ENCODE data around the gene ADAMTS18. TPM values are rescaled to one million over a fixed set of nuclear protein-coding genes. Genes with fewer than 3 reads are reported as not detected.

Gene ADAMTS18
- total RNA-seq, 1 donor from 2014 or later: not detected

DNA sequence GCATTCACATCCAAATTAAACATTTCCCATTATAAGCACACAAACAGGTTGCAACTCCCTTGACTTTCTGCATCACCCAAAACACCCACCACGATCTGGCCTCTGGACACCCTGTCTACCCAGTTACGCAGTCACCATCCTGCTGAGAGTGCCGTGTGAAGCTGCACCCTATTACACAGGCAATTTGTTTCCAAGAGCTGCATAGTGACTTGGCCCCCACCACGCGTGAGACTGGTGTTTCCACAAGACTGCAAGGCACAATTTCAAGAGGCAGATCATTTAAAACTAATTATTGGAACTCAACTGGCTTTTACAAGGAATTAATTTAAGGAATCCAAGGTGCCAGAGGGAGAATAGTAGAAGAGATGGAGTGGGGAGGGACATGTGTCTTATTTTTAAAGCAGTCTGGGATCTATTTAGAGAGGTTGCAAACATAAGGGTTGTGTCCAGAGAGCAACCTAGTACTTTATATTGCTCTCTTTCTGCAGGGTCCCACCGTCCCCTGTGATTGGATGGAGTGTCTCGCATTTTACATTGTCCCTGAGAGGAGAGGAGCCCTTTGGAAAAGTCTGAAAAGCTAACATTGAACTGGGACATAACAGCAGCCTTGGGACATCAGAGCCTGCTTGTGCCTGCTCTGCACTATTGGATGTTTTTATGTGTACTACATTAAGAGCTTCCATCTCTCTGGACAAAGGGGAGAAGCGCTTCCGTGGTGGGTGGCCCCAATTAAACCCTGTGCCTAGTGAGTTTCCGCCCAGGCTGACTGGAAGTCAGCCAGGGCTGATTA lies 8.7 kb upstream of the ADAMTS18 start:
- no peak for ATAC-seq

DNA sequence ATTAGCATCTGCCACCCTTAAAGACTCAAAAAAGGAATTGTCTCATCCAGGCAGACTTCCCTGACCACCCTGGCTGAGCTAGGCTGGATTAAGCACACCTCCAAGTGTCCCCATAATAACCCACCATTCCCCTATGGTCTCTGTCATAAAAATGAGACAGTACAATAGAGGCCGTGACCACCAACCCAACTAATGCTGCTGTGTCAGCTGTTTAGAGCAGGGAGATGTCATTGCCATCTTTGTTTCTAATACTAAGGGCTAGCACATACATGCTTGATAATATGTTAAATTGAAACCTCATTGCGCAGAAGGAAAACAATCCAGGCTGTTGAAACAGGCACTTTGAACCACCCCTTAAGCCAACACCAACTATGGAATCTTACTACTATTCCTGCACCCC lies 7.2 kb upstream of the ADAMTS18 start:
- intact Hi-C loops (cut with micrococcal nuclease): no loop called here
- no peak for ATAC-seq
- DNase-seq: no peak

More for the DNA sequence above, 8.7 kb upstream of the ADAMTS18 start:
- DNase-seq: no peak
- intact Hi-C loops (cut with micrococcal nuclease): no loop called here

DNA sequence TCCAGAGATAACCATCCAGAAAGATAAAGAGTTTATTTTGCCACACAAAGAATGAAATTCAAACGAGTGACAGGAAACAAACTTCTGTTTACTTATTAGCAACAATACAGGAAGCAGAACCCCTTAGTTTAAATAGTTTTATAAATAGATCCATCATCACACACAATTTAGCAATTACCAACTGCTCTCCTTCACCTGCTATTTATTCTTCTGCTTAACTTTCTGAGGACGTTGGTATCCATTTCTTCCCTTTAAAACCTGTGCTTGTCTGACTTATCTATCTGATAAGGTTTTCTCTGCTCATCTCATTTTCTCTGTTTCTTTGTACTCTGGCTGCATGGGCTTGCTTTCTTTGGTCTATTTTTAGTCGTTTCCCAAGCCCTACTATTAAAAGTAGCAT lies 4.3 kb upstream of the ADAMTS18 start:
- no peak for DNase-seq
- intact Hi-C loops (cut with micrococcal nuclease): no loop called here
- ATAC-seq: no peak

DNA sequence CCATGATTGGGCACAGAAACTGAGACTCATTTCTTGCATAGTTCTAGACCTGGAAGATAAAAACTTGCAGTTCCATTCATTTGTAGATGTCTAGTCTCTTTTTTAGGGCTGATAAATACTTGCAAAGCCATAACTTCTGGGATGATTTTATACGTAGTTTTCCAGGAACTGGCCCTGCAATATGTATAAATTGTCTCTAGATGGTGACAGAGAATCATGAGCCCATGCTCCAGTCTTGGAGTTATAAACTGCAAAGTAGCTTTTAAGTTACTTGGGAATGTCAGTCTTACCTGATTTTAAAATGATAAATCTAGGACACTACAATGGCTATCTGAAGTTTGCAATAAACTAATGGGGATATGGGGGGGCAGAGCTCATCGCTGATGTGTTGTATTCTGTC lies 3.0 kb upstream of the ADAMTS18 start:
- DNase-seq (no peak), ATAC-seq (no peak)
- intact Hi-C loops (cut with micrococcal nuclease): no loop called here

DNA sequence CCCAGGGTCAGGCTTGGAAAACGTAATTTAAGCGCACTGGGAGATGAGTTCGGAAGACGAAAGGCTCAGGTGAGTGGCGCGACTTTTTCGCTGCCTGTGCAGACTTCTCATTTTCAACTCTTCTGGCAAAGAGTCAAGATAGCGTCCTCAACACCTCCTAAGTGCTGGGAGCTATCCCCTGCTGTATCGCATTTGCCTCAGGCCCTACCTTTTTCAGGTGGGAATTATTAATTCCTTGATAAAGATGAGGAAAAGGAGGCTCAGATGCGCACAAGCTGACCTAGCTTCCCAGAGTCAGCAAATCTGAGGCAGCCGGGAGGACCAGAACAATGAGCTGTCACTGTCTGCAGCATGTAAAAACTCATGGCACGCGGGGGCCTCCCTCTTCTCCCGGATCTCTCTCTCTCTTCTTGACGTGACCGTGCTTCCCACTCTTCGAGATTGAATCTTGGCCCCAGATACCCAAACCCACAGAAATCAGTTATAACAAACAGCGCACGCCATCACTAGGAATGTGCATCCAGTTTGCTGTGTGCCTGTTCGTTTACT lies 512 bp upstream of the ADAMTS18 start:
- intact Hi-C loops (cut with micrococcal nuclease): no loop called here
- no peak for DNase-seq
- ATAC-seq: no peak

DNA sequence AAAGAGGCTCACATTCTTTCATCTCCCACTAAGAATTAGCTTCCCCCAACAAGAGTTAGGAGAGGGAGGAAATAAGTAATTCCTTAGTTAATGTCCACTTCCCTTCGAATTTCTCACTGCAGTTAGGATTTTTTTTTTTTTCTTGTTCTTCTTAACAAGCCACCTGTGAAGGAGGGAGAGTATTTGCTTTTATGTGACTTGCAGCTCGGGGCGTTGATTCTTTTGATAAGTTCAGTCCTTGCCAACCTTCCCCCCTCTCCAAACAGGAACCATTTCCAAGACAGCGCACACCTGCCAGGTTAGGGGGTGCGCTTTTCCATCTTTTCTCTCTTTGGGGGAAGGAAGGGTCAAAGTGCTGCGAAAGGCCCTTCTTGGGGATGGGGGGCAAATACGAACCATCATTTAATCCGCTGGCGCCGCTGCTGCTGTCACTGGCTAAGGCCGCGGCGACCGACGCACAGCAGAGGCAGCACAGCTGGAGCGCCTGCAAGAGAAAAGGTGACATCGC lies 758 bp downstream of the ADAMTS18 start:
- no peak for ATAC-seq
- no peak for DNase-seq
- intact Hi-C loops (cut with micrococcal nuclease): no loop called here

DNA sequence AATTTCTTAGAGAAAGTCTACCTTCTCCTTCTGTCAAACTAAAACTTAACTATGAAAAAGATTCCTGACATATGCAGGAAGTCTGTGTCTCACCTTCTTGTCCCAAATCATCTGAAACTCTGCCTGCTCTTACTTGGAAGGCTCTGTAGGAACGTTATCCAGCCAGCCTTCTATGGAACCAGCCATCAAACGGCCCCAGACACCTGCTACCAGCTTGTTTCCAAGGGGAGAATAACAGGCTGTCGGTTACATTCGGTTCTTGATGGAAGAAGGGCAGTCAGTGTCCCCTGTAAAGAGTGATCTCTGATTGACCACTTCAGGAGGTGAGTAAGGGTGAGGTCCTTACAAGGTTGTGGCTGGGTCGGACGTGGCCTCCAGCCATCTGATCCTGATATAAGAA lies 1.7 kb downstream of the ADAMTS18 start:
- DNase-seq: no peak
- intact Hi-C loops (cut with micrococcal nuclease): no loop called here
- ATAC-seq: no peak

DNA sequence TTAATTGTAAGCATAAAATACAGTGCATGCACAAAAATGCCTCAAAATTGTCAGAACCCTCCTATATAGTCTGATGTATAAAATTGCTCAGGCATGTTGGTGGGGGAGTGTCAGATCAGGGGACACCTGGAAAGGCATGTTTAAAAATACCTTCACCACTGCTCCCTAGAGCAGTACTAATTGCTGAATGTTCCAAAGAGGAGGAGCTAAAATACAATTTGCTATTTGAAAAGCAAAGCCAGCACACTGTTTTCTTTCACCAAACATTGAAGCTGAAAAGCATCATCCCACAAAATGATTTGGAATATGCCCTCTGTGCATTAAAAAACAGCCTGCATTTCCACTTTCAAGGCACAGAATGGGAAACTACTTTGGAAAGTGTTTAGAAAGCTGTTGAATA lies 2.6 kb downstream of the ADAMTS18 start:
- ATAC-seq: no peak
- intact Hi-C loops (cut with micrococcal nuclease): no loop called here
- DNase-seq: no peak

DNA sequence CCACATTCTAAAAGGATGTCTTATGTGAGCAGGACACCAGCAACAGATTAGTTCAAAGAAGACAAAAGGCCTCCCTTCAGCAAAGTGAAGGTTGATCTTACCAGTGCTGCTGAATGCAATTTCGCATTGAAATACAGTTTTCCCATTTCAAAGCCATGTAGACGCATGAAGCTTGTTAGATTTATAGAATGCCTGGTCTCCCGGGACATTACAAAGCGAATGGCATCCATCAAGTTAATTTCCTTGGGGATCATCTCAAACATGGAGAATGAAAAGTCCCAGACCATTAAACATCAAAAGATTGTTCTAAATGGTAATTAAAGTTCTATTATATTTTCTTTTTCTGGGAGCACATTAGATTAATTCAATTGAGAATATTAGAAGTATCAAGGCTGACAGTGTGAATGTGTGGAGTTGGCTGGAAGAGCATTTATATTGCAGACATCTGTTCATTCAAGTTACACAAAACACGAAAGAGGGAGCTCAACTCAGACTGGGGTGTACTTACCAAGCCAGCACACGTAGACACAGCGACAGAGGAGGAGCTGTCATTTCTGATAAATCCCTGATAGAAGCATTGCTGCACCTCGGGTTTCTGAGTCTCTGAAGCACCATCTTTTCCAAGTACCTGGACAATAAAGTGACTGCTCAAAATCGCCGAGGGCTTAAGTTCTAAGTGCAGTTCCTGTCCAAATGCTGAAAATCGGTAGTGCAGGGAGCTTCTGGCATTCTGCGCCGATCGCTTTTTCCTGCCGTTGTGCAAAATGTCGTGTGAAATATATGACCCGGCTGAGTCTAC lies 3.8 kb downstream of the ADAMTS18 start:
- intact Hi-C loops (cut with micrococcal nuclease): no loop called here
- ATAC-seq (no peak), DNase-seq (no peak)

DNA sequence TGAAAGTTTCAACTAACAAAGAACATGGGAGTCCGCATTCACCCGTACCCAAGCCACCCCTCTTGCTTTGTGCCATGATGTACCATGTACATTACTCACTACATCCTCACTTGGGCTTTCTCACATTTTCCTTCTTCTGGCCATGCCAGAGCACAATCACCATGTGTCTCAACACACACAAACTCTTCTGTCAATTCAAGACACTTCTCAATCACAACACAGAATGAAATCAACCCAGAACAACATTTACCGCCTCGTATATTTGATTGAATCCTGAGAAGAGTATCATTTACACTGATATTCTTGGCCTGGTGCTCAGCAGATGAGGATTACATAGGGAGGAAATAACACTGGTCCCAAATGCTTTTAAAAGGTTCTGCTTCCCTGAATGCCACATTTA lies 4.5 kb downstream of the ADAMTS18 start:
- intact Hi-C loops (cut with micrococcal nuclease): no loop called here
- ATAC-seq (no peak), DNase-seq (no peak)

DNA sequence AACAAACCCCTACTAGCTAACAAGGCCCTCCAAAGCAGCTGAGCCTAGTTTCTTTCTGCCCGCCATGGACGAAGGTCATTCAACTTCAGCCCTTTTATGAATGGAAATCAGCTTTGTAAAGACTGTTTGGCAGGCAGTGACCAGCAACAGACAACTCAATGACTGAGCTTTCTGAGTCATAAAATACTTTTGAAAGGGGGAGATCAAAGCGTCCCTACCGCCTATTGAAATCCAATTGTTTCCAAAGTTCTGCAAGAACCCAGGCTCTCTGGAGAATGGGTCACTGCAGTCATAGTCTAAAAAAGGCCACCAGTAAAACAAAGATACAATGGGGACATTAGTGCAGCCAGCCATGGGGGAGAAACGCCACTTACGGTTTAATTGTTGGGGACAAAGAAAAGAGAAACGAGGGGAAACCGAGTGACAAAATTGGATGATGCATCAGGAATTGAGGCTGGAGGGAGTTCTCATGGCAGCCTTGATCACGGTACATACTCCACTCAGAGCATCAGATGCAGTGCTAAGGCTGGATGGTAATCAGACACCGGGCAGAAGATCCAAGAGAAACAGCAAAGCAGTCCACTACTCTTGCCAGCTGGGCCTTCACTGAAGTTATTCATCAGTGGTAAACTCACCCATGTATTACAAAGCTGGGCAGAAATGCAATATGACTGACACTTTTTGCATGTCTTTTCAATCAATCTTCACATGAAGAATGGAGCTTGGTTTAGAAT lies 9.8 kb downstream of the ADAMTS18 start:
- intact Hi-C loops (cut with micrococcal nuclease): no loop called here
- no peak for ATAC-seq
- no peak for DNase-seq

DNA sequence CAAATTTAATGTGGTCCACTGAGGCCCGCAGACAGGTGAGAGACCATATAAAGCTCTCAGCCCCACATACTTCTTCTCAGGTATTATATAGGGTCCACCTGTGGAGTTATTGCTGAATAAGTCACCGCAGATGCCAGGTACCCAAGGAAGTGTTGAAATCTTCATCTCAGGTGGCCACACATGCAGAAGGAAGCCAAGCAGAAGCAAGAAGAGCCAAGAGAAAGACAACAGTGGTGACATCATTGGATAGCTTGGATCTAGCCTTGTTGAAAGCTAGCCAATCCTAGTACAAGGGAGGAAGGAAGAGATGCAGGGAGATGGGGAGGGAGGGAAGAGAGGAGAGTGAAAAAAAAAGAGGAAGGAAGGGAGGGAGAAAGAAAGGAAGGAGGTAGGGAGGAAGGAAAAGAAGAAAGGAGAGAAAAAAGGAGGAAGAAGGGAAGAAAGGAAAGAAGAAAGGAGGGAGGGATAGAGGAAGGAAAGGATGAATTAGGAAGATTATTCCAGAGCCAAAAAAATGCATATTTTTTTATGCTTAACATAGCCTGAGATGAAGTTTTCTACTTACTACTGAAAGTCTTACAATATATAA lies 12.5 kb downstream of the ADAMTS18 start:
- intact Hi-C loops (cut with micrococcal nuclease): no loop called here
- DNase-seq (no peak), ATAC-seq (no peak)

DNA sequence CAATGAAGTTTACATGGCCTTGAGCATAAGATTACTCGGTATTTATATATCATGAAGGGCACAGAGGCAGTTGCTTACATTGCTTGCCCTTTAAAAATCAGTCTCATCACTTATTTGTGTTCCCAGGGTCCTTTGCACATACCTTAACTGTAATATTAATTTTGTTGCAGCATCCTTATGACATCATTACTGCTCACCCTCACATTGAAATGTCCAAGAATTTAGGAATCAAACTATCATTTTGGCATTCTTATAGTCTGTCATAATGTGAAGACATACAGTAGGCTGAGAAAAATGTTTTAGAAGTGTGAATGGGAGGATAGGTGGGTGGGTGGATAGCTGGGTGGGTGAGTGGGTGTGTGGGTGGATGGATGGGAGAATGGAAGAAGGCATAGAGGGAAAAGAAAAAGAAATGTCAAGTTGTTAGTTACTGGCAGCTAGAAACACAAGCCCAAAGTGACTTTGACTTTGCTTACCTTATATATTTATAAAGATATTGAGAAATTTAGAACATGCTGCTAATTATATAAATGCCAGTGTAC lies 17.8 kb downstream of the ADAMTS18 start:
- DNase-seq (no peak), ATAC-seq (no peak)
- intact Hi-C loops (cut with micrococcal nuclease): no loop called here

DNA sequence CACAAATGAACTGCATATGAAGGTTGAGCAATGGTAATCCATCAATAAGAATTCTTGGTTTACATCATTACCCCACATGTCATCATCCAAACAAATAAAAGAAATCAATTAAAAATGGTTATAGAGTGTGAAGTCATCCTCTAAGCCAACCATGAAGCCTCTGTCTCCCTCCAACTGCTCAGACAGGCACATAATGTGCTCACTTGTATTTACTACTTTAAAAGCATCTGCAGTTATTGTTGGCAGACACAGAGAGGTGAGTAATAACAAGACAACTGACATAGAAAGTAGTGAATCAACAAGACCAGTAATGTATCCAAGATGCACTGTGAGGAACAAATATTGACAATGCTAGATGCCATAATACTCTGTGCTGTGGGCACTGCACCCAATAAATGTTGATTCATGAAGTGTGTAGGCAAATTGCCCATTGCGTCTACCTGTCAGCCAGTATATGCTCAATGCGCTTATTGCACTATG lies 20.0 kb downstream of the ADAMTS18 start:
- ATAC-seq: no peak
- intact Hi-C loops (cut with micrococcal nuclease): no loop called here
- DNase-seq: no peak

DNA sequence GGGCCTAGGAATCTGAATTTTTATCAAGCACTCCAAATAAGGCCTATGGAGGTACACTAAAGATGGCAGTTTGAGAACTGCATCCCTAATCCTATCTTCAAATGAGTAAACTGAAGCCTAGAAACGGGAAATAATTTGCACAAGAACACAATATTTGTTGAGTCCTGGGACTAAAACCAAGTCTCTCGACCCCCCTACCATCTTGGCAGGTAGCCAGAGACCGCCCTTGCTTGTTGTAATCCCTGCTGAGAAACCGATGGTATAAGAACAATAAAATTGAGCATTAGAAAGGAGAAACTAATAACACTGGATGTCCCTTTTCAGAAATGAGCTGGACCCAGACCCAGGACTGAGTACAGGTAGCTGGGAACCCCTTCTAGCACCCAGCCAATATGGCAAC lies 24.4 kb downstream of the ADAMTS18 start:
- intact Hi-C loops (cut with micrococcal nuclease): no loop called here
- DNase-seq: no peak
- no peak for ATAC-seq

DNA sequence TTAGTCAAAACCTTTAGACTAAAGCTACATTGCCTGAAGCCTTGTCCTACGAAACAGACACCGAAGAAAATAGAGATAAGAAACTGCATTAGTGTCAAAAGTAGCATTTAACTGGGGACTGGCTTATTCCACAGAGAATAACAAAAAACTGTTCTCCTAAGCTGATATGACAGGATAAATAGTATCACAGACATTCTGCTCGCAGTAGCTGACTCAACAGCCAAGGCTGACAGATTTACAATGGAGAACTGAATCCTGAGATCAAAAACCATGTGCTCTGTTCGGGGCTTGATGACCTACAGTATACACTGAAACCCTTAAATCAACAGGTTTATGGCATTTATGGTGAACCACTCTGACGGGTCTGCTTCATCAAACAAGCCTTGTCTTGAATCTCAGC lies 25.5 kb downstream of the ADAMTS18 start:
- no peak for ATAC-seq
- intact Hi-C loops (cut with micrococcal nuclease): no loop called here
- no peak for DNase-seq

DNA sequence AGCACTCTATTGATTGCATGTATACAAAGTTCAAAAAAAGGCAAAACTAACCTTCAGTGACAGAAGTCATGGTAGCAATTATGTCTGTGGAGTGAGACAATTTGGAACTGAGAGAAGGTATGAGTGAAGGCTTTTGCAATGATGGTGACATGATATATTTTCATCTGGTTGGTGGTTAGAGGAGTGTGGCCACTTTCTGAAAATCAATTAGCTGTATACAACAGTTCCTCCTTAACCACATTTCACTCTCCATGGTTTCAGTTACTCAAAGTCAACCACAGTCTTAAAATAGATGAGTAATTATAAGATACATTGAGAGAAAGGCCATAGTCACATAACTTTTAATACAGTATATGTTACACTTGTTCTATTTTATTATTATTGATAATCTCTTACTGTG lies 26.2 kb downstream of the ADAMTS18 start:
- intact Hi-C loops (cut with micrococcal nuclease): no loop called here
- ATAC-seq (no peak), DNase-seq (no peak)

DNA sequence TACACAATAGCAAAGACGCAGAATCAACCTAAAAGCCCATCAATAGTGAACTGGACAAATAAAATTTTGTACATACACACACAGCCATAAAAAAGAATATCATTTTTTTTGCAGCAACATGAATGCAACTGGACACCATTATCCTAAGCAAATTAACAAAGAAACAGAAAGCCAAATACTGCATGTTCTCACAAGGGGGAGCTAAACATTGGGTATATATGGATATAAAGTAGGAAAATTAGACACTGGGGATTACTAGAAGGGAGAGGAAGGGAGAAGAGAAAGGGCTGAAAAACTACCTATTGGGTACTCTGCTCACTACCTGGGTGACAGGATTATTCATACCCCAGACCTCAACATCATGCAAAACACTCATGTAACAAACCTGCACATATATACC lies 28.2 kb downstream of the ADAMTS18 start:
- ATAC-seq (no peak), DNase-seq (no peak)
- intact Hi-C loops (cut with micrococcal nuclease): no loop called here

DNA sequence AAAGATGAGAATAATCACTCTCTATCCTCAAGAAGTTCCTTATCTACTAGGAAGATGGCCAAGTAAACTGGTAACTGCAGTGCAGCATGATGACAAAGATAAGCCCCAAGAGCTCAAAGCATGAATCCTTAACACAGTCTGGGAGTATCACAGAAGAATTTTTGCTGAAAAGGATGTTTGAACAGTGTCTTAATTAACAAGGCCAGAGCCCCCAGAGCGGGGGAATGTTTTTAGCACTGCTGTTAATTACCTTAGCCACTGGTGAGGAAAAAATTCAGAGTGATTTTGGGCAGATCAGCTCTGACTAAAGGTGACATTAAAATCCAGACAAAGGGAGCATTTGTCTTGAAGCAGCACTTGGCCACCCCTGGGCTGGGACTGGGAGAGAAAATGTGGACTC lies 30.1 kb downstream of the ADAMTS18 start:
- DNase-seq (no peak), ATAC-seq (no peak)
- intact Hi-C loops (cut with micrococcal nuclease): no loop called here
